H9 (cell line): ENCODE measurements around the gene ASTN1. TPM values are rescaled to one million over a fixed set of nuclear protein-coding genes. Genes with fewer than 3 reads are reported as not detected.

Source experiments
- DNase-seq: peaks from one replicate; pipeline ENCODE4 v3.0.0-alpha.2; 2017
- H2AFZ ChIP-seq: one replicate; pipeline ENCODE4 v1.6.1; 2013; ENCODE audit warnings: mild to moderate bottlenecking, low read length, control low read depth, moderate library complexity
- H2AK5ac ChIP-seq: 2 replicates; pipeline ENCODE4 v1.6.1; 2013; ENCODE audit warnings: low read length, control low read depth, mixed read lengths; ENCODE audit not compliant: insufficient read length
- H2BK120ac ChIP-seq: one replicate; pipeline ENCODE4 v1.6.1; 2013; ENCODE audit warnings: low read depth, mild to moderate bottlenecking, low read length, control low read depth, inconsistent platforms; ENCODE audit not compliant: poor library complexity, severe bottlenecking
- H2BK12ac ChIP-seq: 2 replicates; pipeline ENCODE4 v1.6.1; 2013; ENCODE audit warnings: low read length, control low read depth, mixed read lengths, low read depth; ENCODE audit not compliant: insufficient read length
- H2BK15ac ChIP-seq: 2 replicates; pipeline ENCODE4 v1.6.1; 2013; ENCODE audit warnings: low read depth, low read length, control low read depth
- H2BK20ac ChIP-seq: one replicate; pipeline ENCODE4 v1.6.1; 2013; ENCODE audit warnings: low read depth, mild to moderate bottlenecking, low read length, control low read depth, inconsistent platforms; ENCODE audit not compliant: poor library complexity, severe bottlenecking
- H2BK5ac ChIP-seq: 2 replicates; pipeline ENCODE4 v1.6.1; 2013; ENCODE audit warnings: low read length, control low read depth, mixed read lengths; ENCODE audit not compliant: insufficient read length
- H3K14ac ChIP-seq: 2 replicates; pipeline ENCODE4 v1.6.1; 2013; ENCODE audit warnings: low read length, control low read depth; ENCODE audit not compliant: insufficient read depth
- H3K18ac ChIP-seq: 2 replicates; pipeline ENCODE4 v1.6.1; 2013; ENCODE audit warnings: low read depth, mild to moderate bottlenecking, mixed read lengths, low read length, control low read depth; ENCODE audit not compliant: insufficient read length
- H3K23ac ChIP-seq: 2 replicates; pipeline ENCODE4 v1.6.1; 2013; ENCODE audit warnings: low read length, control low read depth, mixed read lengths, low read depth; ENCODE audit not compliant: insufficient read length
- H3K23me2 ChIP-seq: 2 replicates; pipeline ENCODE4 v1.6.1; 2013; ENCODE audit warnings: low read depth, mild to moderate bottlenecking, mixed read lengths, low read length, control low read depth; ENCODE audit not compliant: insufficient read length, poor library complexity, severe bottlenecking
- H3K27ac ChIP-seq: 2 replicates; pipeline ENCODE4 v1.5.1; 2013; ENCODE audit warnings: low read length, control low read depth, mixed read lengths, low read depth; ENCODE audit not compliant: insufficient read length
- H3K27me3 ChIP-seq: 2 replicates; pipeline ENCODE4 v1.6.1; 2013; ENCODE audit warnings: low read length, control low read depth, inconsistent platforms; ENCODE audit not compliant: insufficient read depth
- H3K4ac ChIP-seq: 2 replicates; pipeline ENCODE4 v1.6.1; 2013; ENCODE audit warnings: low read depth, mild to moderate bottlenecking, control low read depth, inconsistent platforms, low read length, moderate library complexity
- H3K4me1 ChIP-seq: 2 replicates; pipeline ENCODE4 v1.6.1; 2013; ENCODE audit warnings: low read length, control low read depth, inconsistent platforms; ENCODE audit not compliant: insufficient read depth
- H3K4me2 ChIP-seq: 2 replicates; pipeline ENCODE4 v1.6.1; 2013; ENCODE audit warnings: low read length, control low read depth, mixed read lengths; ENCODE audit not compliant: insufficient read length, insufficient read depth
- H3K56ac ChIP-seq: 2 replicates; pipeline ENCODE4 v1.6.1; 2013; ENCODE audit warnings: low read depth, mild to moderate bottlenecking, mixed read lengths, low read length, control low read depth; ENCODE audit not compliant: insufficient read length
- H3K79me1 ChIP-seq: 2 replicates; pipeline ENCODE4 v1.6.1; 2013; ENCODE audit warnings: low read depth, mild to moderate bottlenecking, moderate library complexity, low read length, control low read depth, inconsistent platforms; ENCODE audit not compliant: insufficient read depth, poor library complexity, severe bottlenecking
- H3K79me2 ChIP-seq: 2 replicates; pipeline ENCODE4 v1.6.1; 2013; ENCODE audit warnings: low read length, control low read depth, inconsistent platforms; ENCODE audit not compliant: insufficient read depth
- H3K9ac ChIP-seq: 2 replicates; pipeline ENCODE4 v1.6.1; 2013; ENCODE audit warnings: low read length, control low read depth, mixed read lengths; ENCODE audit not compliant: insufficient read length; ENCODE audit errors: extremely low read depth
- H3K9me3 ChIP-seq: one replicate; pipeline ENCODE4 v1.6.1; 2013; ENCODE audit warnings: low read depth, low read length, inconsistent platforms; ENCODE audit not compliant: control insufficient read depth
- H3T11ph ChIP-seq: one replicate; pipeline ENCODE4 v1.6.1; 2013; ENCODE audit warnings: mild to moderate bottlenecking, low read length, control low read depth, inconsistent platforms
- H4K20me1 ChIP-seq: one replicate; pipeline ENCODE4 v1.6.1; 2013; ENCODE audit not compliant: control insufficient read depth, insufficient read length, insufficient read depth
- H4K5ac ChIP-seq: 2 replicates; pipeline ENCODE4 v1.6.1; 2013; ENCODE audit warnings: low read depth, mild to moderate bottlenecking, mixed read lengths, low read length, control low read depth; ENCODE audit not compliant: insufficient read length
- H4K8ac ChIP-seq: replicated peaks from 2 replicates; pipeline ENCODE4 v1.6.1; 2013; ENCODE audit warnings: low read length, control low read depth, mixed read lengths, low read depth; ENCODE audit not compliant: insufficient read length
- H4K91ac ChIP-seq: 2 replicates; pipeline ENCODE4 v1.6.1; 2013; ENCODE audit warnings: low read depth, mild to moderate bottlenecking, moderate library complexity, mixed read lengths, low read length, control low read depth; ENCODE audit not compliant: insufficient read length
- H3K27ac Mint-ChIP-seq, 3 experiments: 2 replicates in 2 of 3; 3 replicates in 1 of 3; pipeline ENCODE4 v1.8.0; 2020 to 2021; ENCODE audit warnings: mixed read lengths in 3 of 3, mild to moderate bottlenecking in 1 of 3, moderate library complexity in 1 of 3
- H3K27me3 Mint-ChIP-seq: 2 replicates; pipeline ENCODE4 v1.8.0; 2021; ENCODE audit warnings: low read depth, mild to moderate bottlenecking, moderate library complexity, mixed read lengths
- H3K36me3 Mint-ChIP-seq, 3 experiments: 2 replicates in 2 of 3; 3 replicates in 1 of 3; pipeline ENCODE4 v1.8.0; 2020 to 2021; ENCODE audit warnings: low read depth in 3 of 3, mixed read lengths in 3 of 3; ENCODE audit not compliant: insufficient read depth in 1 of 3
- H3K4me1 Mint-ChIP-seq, 2 experiments: 2 replicates each; pipeline ENCODE4 v1.8.0; 2020; ENCODE audit warnings: mixed read lengths in 2 of 2
- H3K4me3 Mint-ChIP-seq, 2 experiments: 2 replicates in 1 of 2; 3 replicates in 1 of 2; pipeline ENCODE4 v1.8.0; 2020 to 2021; ENCODE audit warnings: mild to moderate bottlenecking in 2 of 2, mixed read lengths in 2 of 2, moderate library complexity in 1 of 2
- H3K9me3 Mint-ChIP-seq, 2 experiments: 2 replicates in 1 of 2; 3 replicates in 1 of 2; pipeline ENCODE4 v1.8.0; 2020; ENCODE audit warnings: mild to moderate bottlenecking in 2 of 2, mixed read lengths in 2 of 2, moderate library complexity in 1 of 2
- CTCF ChIP-seq: fragments of 200-600 bp; sonication (generic); conservative IDR thresholded peaks from 3 replicates; pipeline ENCODE4 v1.8.0; 2021; ENCODE audit warnings: antibody characterized with exemption, mild to moderate bottlenecking
- WGBS: extraction: QIAGEN DNeasy Blood & Tissue Kit; methylation state at CpG from one replicate; pipeline ENCODE4 v1.1.7; 2013; ENCODE audit warnings: missing lambda C conversion rate, low lambda C conversion rate, mixed read lengths; ENCODE audit not compliant: insufficient read length; ENCODE audit errors: extremely low coverage; 5-methylcytosine and 5-hydroxymethylcytosine counted together
- total RNA-seq: library from RNA; stranded (reverse); gene quantifications from 2 replicates; pipeline ENCODE4 v1.2.1, GENCODE V29; 2021

Gene ASTN1
- total RNA-seq, 1 experiment from 2014 or later, result 0.98 TPM

DNA sequence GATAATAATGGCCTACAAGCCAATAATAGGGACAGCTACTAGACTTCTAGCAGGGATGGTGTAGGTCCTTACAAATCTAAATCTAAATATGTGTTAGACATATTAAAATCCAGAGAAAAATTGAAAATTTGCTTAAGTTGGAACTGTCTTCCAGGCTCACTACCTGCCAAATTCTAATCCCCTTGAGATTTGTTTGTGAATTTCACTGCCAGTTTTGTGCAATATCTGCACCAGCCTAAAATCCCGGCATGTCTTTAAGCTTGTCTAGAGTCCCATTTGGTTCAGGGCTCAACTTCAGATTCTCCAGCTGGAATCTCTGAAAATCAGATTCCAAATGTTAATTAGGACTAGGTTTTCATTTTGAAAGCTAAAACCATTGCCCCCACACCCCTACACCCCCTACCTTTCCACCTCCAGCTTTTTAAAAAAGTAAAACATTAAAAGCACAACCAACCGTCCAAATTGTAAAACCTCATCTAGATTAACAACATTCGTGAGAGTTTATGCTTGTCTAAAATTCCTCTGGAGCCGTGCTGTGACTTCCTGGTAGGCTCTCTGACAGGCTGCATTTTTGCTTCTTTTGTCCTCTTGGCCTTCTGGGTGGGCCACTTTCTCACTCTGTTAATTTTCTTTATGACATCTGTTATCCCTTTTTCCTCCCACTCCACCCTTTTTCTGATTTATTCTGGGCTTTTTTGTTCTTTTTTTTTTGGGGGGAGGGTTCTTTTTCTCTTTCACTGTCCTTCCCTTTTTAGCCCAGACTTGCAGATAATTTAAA lies 352.8 kb downstream of the ASTN1 start:
- no peak overlapping the region for H3K18ac ChIP-seq
- H2BK12ac ChIP-seq, result no peak overlapping the region
- no peak overlapping the region for H3K9ac ChIP-seq
- H4K20me1 ChIP-seq, result no peaks in the 10 kb centered on the region
- no peak overlapping the region for H3K14ac ChIP-seq
- no peak overlapping the region for H3K23ac ChIP-seq
- no peak overlapping the region for H2BK120ac ChIP-seq
- H2BK20ac ChIP-seq, result no peak overlapping the region
- DNase-seq, result no peak
- H3K79me1 ChIP-seq, result no peaks in the 10 kb centered on the region
- no peak overlapping the region for H2AK5ac ChIP-seq
- no peak overlapping the region for H3K27ac ChIP-seq
- no CpG with 5 or more reads among the region's 4 CpGs for WGBS
- H3K4me2 ChIP-seq, result no peak overlapping the region
- no peak overlapping the region for H3T11ph ChIP-seq
- no peak overlapping the region for H4K91ac ChIP-seq
- H4K8ac ChIP-seq, result no peak overlapping the region
- Mint-ChIP-seq H3K27me3 (no peaks in the 10 kb centered on the region), H3K4me3 (no peak overlapping the region), H3K27ac (no peak overlapping the region; a peak in 2 of 7 replicates), H3K4me1 (peaks cover 15 to 23% of the 10 kb centered on the region in 2 experiments), H3K9me3 (peaks cover 0 to 2% of the 10 kb centered on the region in 2 experiments; a peak in 2 of 5 replicates), H3K36me3 (no peaks in the 10 kb centered on the region)
- no peak for TF ChIP-seq CTCF
- no peak overlapping the region for H4K5ac ChIP-seq
- H3K27me3 ChIP-seq, result no peaks in the 10 kb centered on the region
- H2BK15ac ChIP-seq, result no peak overlapping the region
- no peaks in the 10 kb centered on the region for H3K23me2 ChIP-seq
- no peaks in the 10 kb centered on the region for H3K9me3 ChIP-seq
- no peak overlapping the region for H3K4ac ChIP-seq
- peaks cover 5% of the 10 kb centered on the region for H3K4me1 ChIP-seq
- no peak overlapping the region for H2AFZ ChIP-seq
- no peak overlapping the region for H2BK5ac ChIP-seq
- no peaks in the 10 kb centered on the region for H3K79me2 ChIP-seq
- H3K56ac ChIP-seq, result no peak overlapping the region
